Heart left ventricle (tissue), 16 donors: Measurements from ENCODE around the gene PRPF18. TPM values are rescaled to one million over a fixed set of nuclear protein-coding genes. Genes with fewer than 3 reads are reported as not detected.

Experiments used
- ATAC-seq, 4 donors: fragments of 200-7000 bp; cut with Tn5 transposase; one replicate each; pipeline ENCODE4 v1.9.1; 2020 to 2022; ENCODE audit warnings: moderate library complexity in 4 of 4, mild to moderate bottlenecking in 3 of 4, moderate number of reproducible peaks in 1 of 4
- DNase-seq, 5 donors: peaks; one replicate each; pipeline ENCODE4 v3.0.0-alpha.2; 2020
- H3K27ac ChIP-seq, 12 donors: fragments of 200-600 bp; sonication (generic) in 4 of 12; one replicate each; pipeline versions ENCODE4 v1.5.0 to v1.8.0; 2016 to 2022; ENCODE audit warnings: mild to moderate bottlenecking in 2 of 12
- H3K27me3 ChIP-seq, 9 donors: fragments of 200-600 bp; sonication (generic) in 2 of 9; one replicate each; pipeline versions ENCODE4 v1.5.1 to v1.8.0; 2016 to 2022; ENCODE audit warnings: mild to moderate bottlenecking in 3 of 9
- H3K36me3 ChIP-seq, 9 donors: fragments of 200-600 bp; sonication (generic) in 2 of 9; one replicate each; pipeline versions ENCODE4 v1.5.0 to v1.8.0; 2018 to 2022; ENCODE audit warnings: mild to moderate bottlenecking in 2 of 9
- H3K4me1 ChIP-seq, 12 donors: fragments of 200-600 bp; sonication (generic) in 4 of 12; one replicate each; pipeline versions ENCODE4 v1.5.0 to v1.8.0; 2016 to 2022; ENCODE audit warnings: mild to moderate bottlenecking in 3 of 12
- H3K4me3 ChIP-seq, 12 donors: fragments of 200-600 bp; sonication (generic) in 4 of 12; one replicate each; pipeline versions ENCODE4 v1.5.0 to v1.8.0; 2017 to 2022; ENCODE audit warnings: mild to moderate bottlenecking in 9 of 12, moderate library complexity in 4 of 12
- H3K9me3 ChIP-seq, 12 donors: fragments of 200-600 bp; sonication (generic) in 4 of 12; one replicate each; pipeline versions ENCODE4 v1.5.0 to v1.8.0; 2016 to 2022; ENCODE audit warnings: mild to moderate bottlenecking in 1 of 12
- CTCF ChIP-seq, 12 donors: fragments of 200-600 bp; sonication (generic) in 4 of 12; IDR thresholded peaks; one replicate each; pipeline versions ENCODE4 v1.5.0 to v1.8.0; 2018 to 2022; ENCODE audit warnings: antibody characterized with exemption in 12 of 12, mild to moderate bottlenecking in 5 of 12
- POLR2A ChIP-seq, 2 donors: fragments of 450-650 bp; IDR thresholded peaks; one replicate each; pipeline ENCODE4 v1.6.1; 2017; ENCODE audit warnings: antibody characterized with exemption in 2 of 2, mild to moderate bottlenecking in 2 of 2, moderate library complexity in 2 of 2
- WGBS, 4 donors: extraction: QIAGEN DNeasy Blood & Tissue Kit in 2 of 4; methylation state at CpG; one replicate each; pipeline versions ENCODE4 v1.1.5 to v1.1.7; 2013 to 2018; 5-methylcytosine and 5-hydroxymethylcytosine counted together
- intact Hi-C, 10 donors: fragments of 100-400 bp; cut with DNase I; formaldehyde crosslinking; loops; one replicate each; pipeline versions ENCODE4 v1.11.1 to v1.14.2; 2022
- polyA plus RNA-seq, 2 donors: library from polyadenylated mRNA; stranded (reverse); fragments of 200-250 nt; gene quantifications; one replicate each; pipeline ENCODE4 v1.2.3, GENCODE V29; 2013
- total RNA-seq, 9 donors: library from RNA; depleted of rRNA in 2 of 9; stranded (reverse); fragments of >200 nt in 2 of 9; fragmentation: NEBNext Ultra II Directional in 3 of 9; extraction: Animal tissue kit (Norgen Biotek cat#: 25700) in 3 of 9; gene quantifications; one replicate each; pipeline versions ENCODE4 v1.1.0 to v1.2.4, GENCODE V29; 2016 to 2023
- donor health status: ischemic (EF 13 %, LVEDD 7.1; RV severe dilation, severe dysfunction).
- donor health status: healthy with polysubstance abuse.
- donor health status: DM: no; HTN: yes; CAD: no.
- donor health status: DM: no; HTN: no; CAD: no.
- donor health status: ischemic (EF 25% LVEDD 6.9; RV normal size, moderate dysfunction).
- donor health status: ischemic (EF 25% LVEDD 5.7; RV mildly dilated, moderate dysfunction).
- donor health status: healthy.
- donor health status: DM: yes; HTN: yes; CAD: no.
- donor health status: ischemic (EF 35%, LVEDD 5.7; RV mildly dilated, moderate dysfunction).
- donor health status: nonischemic (EF 11% LVEDD 7.7; RV severe dilation, severe dysfunction).
- donor health status: DM: yes; HTN: yes; CAD: no.
- donor health status: PGD.
- donor health status: ischemic (EF 29% LVEDD 5.4; RV normal size, mild dysfunction).
- donor health status: nonischemic (EF 23%, LVEDD 6.1; RV moderate dilation, normal function).

Gene PRPF18
- total and polyA plus RNA-seq, 11 donors: 8.9 to 19.1 (median 14.7) TPM

DNA sequence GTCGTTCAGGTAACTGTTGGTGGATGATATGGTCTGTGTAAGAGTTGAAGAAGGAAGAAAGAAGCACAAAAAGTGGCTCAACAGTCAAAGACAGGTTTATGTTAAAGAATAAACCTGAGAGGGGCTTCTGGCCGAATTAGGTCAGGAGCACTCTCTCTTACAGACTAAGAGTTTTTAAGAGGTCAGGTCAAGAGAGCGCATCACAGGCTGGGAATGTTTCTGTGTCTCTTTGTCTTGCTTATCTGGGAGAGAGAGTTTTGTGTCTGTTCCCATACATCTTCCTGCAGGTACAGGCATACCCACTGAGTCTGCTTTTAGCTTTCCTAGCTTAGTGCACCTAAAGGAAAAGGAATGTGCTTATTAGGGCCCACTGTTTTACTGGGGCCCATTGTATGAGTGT lies 22.2 kb upstream of the PRPF18 start:
- Histone ChIP-seq H3K4me1 (no peaks in the 10 kb centered on the region), H3K36me3 (no peaks in the 10 kb centered on the region), H3K4me3 (no peak overlapping the region), H3K27ac (no peak overlapping the region), H3K27me3 (peaks cover 0 to 4% (median 0%) of the 10 kb centered on the region in 9 donors), H3K9me3 (no peaks in the 10 kb centered on the region)
- ATAC-seq (no peak), DNase-seq (no peak)
- TF ChIP-seq CTCF (IDR thresholded peaks at IDR 0.05): no peak
- no peak for TF ChIP-seq POLR2A (IDR thresholded peaks at IDR 0.05)
- WGBS, 4 donors: 83 to 87% (median 84%) methylated on average over 3 of the region's 3 CpGs
- intact Hi-C loops: no loop called here

- no peak for TF ChIP-seq CTCF (IDR thresholded peaks at IDR 0.05)
- no peak for TF ChIP-seq POLR2A (IDR thresholded peaks at IDR 0.05)
- H3K27me3 ChIP-seq: peaks cover 0 to 4% (median 0%) of the 10 kb centered on the region in 9 donors
- no peak overlapping the region for H3K27ac ChIP-seq
- no peaks in the 10 kb centered on the region for H3K4me1 ChIP-seq
- 61 to 91% (median 90%) methylated on average over 1 of the region's 1 CpG for WGBS, 4 donors
- no peak for DNase-seq
- no peaks in the 10 kb centered on the region for H3K9me3 ChIP-seq
- no peaks in the 10 kb centered on the region for H3K36me3 ChIP-seq
- peak in 1 of 4 donors; percentile 66 for ATAC-seq
- no peak overlapping the region for H3K4me3 ChIP-seq
- intact Hi-C loops: no loop called here
Measured at GRCh38 chr10:13567030-13567429, 19.7 kb upstream of the PRPF18 start.

DNA sequence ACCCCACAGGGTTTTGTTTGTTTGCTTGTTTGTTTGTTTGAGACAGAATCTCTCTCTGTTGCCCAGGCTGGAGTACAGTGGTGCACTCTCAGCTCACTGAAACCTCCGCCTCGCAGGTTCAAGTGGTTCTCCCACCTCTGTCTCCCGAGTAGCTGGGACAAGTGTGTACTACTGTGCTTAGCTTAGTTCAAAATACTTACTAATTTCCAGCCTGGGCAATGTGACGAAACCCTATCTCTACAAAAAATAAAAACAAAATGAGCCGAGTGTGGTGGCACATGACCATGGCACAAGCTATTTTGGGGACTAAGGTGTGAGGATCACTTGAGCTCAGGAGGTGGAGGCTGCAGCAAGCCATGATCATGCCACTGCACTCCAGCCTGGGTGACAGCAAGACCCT lies 15.2 kb upstream of the PRPF18 start:
- Histone ChIP-seq H3K27ac (no peak overlapping the region), H3K4me3 (no peak overlapping the region), H3K9me3 (peaks cover 0 to 17% (median 0%) of the 10 kb centered on the region in 12 donors), H3K27me3 (no peaks in the 10 kb centered on the region), H3K4me1 (no peaks in the 10 kb centered on the region), H3K36me3 (no peaks in the 10 kb centered on the region)
- intact Hi-C loops: no loop called here
- DNase-seq (no peak), ATAC-seq (no peak)
- 32 to 58% (median 48%) methylated on average over 5 of the region's 5 CpGs for WGBS, 4 donors
- no peak for TF ChIP-seq CTCF (IDR thresholded peaks at IDR 0.05)
- no peak for TF ChIP-seq POLR2A (IDR thresholded peaks at IDR 0.05)

DNA sequence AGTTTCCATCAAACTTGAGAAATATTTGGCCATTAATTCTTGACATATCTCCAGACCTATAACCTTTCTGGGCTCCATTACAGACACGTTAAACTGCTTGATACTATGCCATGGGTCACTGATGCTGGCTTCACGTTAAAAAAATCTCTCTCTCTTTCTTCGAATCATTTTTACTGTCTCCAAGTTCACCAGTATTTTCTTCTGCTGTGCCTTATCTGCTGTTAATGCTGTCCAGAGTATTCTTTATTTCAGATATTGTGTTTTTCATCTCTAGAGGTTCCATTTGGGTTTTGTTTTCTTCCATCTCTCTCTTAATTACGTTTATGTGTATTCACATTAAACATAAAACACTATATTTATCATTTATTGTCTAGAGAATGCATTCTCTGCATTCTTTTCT lies 12.8 kb upstream of the PRPF18 start:
- peaks cover 0 to 17% (median 0%) of the 10 kb centered on the region in 12 donors for H3K9me3 ChIP-seq
- DNase-seq (no peak), ATAC-seq (no peak)
- no peak overlapping the region for H3K4me3 ChIP-seq
- TF ChIP-seq POLR2A (IDR thresholded peaks at IDR 0.05): no peak
- intact Hi-C loops: no loop called here
- H3K27ac ChIP-seq: no peak overlapping the region
- H3K27me3 ChIP-seq: no peaks in the 10 kb centered on the region
- 65 to 70% (median 68%) methylated on average over 4 of the region's 4 CpGs for WGBS, 4 donors
- H3K4me1 ChIP-seq: no peaks in the 10 kb centered on the region
- H3K36me3 ChIP-seq: no peaks in the 10 kb centered on the region

DNA sequence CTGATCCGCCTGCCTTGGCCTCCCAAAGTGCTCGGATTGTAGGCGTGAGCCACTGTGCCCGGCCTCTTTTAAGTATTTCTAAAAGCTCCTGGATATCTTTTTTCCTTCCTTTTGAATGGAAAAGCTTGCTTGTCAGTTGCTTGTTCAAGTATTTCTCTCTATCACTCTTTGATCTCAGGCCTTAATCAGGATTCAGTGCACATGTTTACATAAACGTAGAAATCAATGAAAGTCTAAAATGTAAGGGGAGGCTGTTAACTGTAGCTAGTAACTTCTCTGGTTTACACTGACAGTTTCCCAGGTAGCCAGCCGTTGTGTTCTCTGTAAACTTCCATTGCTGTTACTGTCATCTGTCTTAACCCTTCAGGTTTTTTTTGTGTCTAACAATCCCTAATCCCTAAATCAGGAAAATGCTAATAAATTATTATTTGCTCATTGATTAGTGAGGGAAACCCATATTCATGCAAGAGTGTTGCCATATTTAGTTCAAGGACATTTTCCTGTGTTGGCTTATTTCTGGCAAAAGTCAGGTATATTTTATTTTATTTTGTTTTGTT lies 1.5 kb upstream of the PRPF18 start:
- H3K27me3 ChIP-seq: peaks cover 0 to 36% (median 4%) of the 10 kb centered on the region in 9 donors
- no peaks in the 10 kb centered on the region for H3K9me3 ChIP-seq
- TF ChIP-seq POLR2A (IDR thresholded peaks at IDR 0.05) (no peak), CTCF (IDR thresholded peaks at IDR 0.05) (no peak)
- no peak overlapping the region for H3K27ac ChIP-seq
- no peaks in the 10 kb centered on the region for H3K36me3 ChIP-seq
- peaks cover 0 to 22% (median 11%) of the 10 kb centered on the region in 12 donors for H3K4me1 ChIP-seq
- no peak overlapping the region for H3K4me3 ChIP-seq
- intact Hi-C loops: loop anchor here in 5 of 10 donors (2.0 to 10.0 kb wide), 3 partner anchors 210 to 213 kb away; no protein-coding TSS in a partner anchor
- DNase-seq (no peak), ATAC-seq (no peak)
- 80 to 82% (median 81%) methylated on average over 6 of the region's 6 CpGs for WGBS, 4 donors
